T-helper 1 cell treated with Interleukin-12 subunit alpha and Interleukin-12 subunit beta and Interleukin-4 antibody, amounts not matched to agents 30 μg/mL and 1 μg/mL, for 36 hours (primary cell): ENCODE results near the gene MYL3.

ENCODE experiments used
- H3K27ac Mint-ChIP-seq: one replicate; pipeline ENCODE4 v1.8.0; 2021; ENCODE audit warnings: mild to moderate bottlenecking, mixed read lengths
- H3K27me3 Mint-ChIP-seq: one replicate; pipeline ENCODE4 v1.8.0; 2021; ENCODE audit warnings: low read depth, mixed read lengths
- H3K36me3 Mint-ChIP-seq: one replicate; pipeline ENCODE4 v1.8.0; 2021; ENCODE audit warnings: low read depth, mixed read lengths
- H3K4me1 Mint-ChIP-seq: one replicate; pipeline ENCODE4 v1.8.0; 2021; ENCODE audit warnings: low read depth, mixed read lengths
- H3K4me3 Mint-ChIP-seq: one replicate; pipeline ENCODE4 v1.8.0; 2021; ENCODE audit warnings: mild to moderate bottlenecking, moderate library complexity, mixed read lengths
- H3K9me3 Mint-ChIP-seq: one replicate; pipeline ENCODE4 v1.8.0; 2021; ENCODE audit warnings: mixed read lengths

MYL3 gene

GRCh38 chr3:46903341-46904302 is 40.4 kb upstream of the MYL3 start:
- H3K4me1 Mint-ChIP-seq = peaks cover 2% of the 10 kb centered on the region
- no peak overlapping the region for H3K27ac Mint-ChIP-seq
- no peaks in the 10 kb centered on the region for H3K9me3 Mint-ChIP-seq
- H3K36me3 Mint-ChIP-seq = no peaks in the 10 kb centered on the region
- peaks cover 4% of the 10 kb centered on the region for H3K27me3 Mint-ChIP-seq
- no peak overlapping the region for H3K4me3 Mint-ChIP-seq

- Mint-ChIP-seq H3K9me3 (no peaks in the 10 kb centered on the region), H3K27me3 (peaks cover 16% of the 10 kb centered on the region), H3K36me3 (no peaks in the 10 kb centered on the region), H3K4me3 (no peak overlapping the region), H3K4me1 (peaks cover 2% of the 10 kb centered on the region), H3K27ac (no peak overlapping the region)
Measured at GRCh38 chr3:46902188-46902631, 39.0 kb upstream of the MYL3 start.

- Mint-ChIP-seq H3K4me3 (no peak overlapping the region), H3K36me3 (no peaks in the 10 kb centered on the region), H3K4me1 (peaks cover 2% of the 10 kb centered on the region), H3K9me3 (no peaks in the 10 kb centered on the region), H3K27ac (no peak overlapping the region), H3K27me3 (peaks cover 16% of the 10 kb centered on the region)
Measured at GRCh38 chr3:46901591-46902187, 38.4 kb upstream of the MYL3 start.

- Mint-ChIP-seq H3K36me3 (no peaks in the 10 kb centered on the region), H3K9me3 (no peaks in the 10 kb centered on the region), H3K4me3 (no peak overlapping the region), H3K4me1 (peaks cover 2% of the 10 kb centered on the region), H3K27me3 (peaks cover 21% of the 10 kb centered on the region), H3K27ac (no peak overlapping the region)
Measured at GRCh38 chr3:46901061-46901460, 37.8 kb upstream of the MYL3 start.

GRCh38 chr3:46900356-46900755 is 37.1 kb upstream of the MYL3 start:
- H3K27ac Mint-ChIP-seq = no peak overlapping the region
- peaks cover 26% of the 10 kb centered on the region for H3K27me3 Mint-ChIP-seq
- no peaks in the 10 kb centered on the region for H3K9me3 Mint-ChIP-seq
- no peaks in the 10 kb centered on the region for H3K36me3 Mint-ChIP-seq
- no peak overlapping the region for H3K4me3 Mint-ChIP-seq
- H3K4me1 Mint-ChIP-seq = peaks cover 2% of the 10 kb centered on the region

GRCh38 chr3:46900007-46900292 is 36.7 kb upstream of the MYL3 start:
- H3K27me3 Mint-ChIP-seq = peaks cover 30% of the 10 kb centered on the region
- no peaks in the 10 kb centered on the region for H3K9me3 Mint-ChIP-seq
- no peak overlapping the region for H3K4me3 Mint-ChIP-seq
- peaks cover 5% of the 10 kb centered on the region for H3K4me1 Mint-ChIP-seq
- H3K27ac Mint-ChIP-seq = no peak overlapping the region
- no peaks in the 10 kb centered on the region for H3K36me3 Mint-ChIP-seq

GRCh38 chr3:46899151-46900006 is 36.1 kb upstream of the MYL3 start:
- no peak overlapping the region for H3K27ac Mint-ChIP-seq
- H3K36me3 Mint-ChIP-seq = no peaks in the 10 kb centered on the region
- H3K4me3 Mint-ChIP-seq = no peak overlapping the region
- no peaks in the 10 kb centered on the region for H3K9me3 Mint-ChIP-seq
- H3K4me1 Mint-ChIP-seq = peaks cover 5% of the 10 kb centered on the region
- H3K27me3 Mint-ChIP-seq = peaks cover 33% of the 10 kb centered on the region

- H3K36me3 Mint-ChIP-seq = no peaks in the 10 kb centered on the region
- H3K27ac Mint-ChIP-seq = no peak overlapping the region
- peaks cover 8% of the 10 kb centered on the region for H3K4me1 Mint-ChIP-seq
- H3K4me3 Mint-ChIP-seq = no peak overlapping the region
- H3K27me3 Mint-ChIP-seq = peaks cover 39% of the 10 kb centered on the region
- H3K9me3 Mint-ChIP-seq = no peaks in the 10 kb centered on the region
Measured at GRCh38 chr3:46898321-46899150, 35.3 kb upstream of the MYL3 start.

- Mint-ChIP-seq H3K36me3 (no peaks in the 10 kb centered on the region), H3K4me1 (peaks cover 8% of the 10 kb centered on the region), H3K27ac (no peak overlapping the region), H3K27me3 (peaks cover 45% of the 10 kb centered on the region), H3K9me3 (no peaks in the 10 kb centered on the region), H3K4me3 (no peak overlapping the region)
Measured at GRCh38 chr3:46897829-46898320, 34.6 kb upstream of the MYL3 start.

GRCh38 chr3:46897031-46897430 is 33.8 kb upstream of the MYL3 start:
- Mint-ChIP-seq H3K4me3 (no peak overlapping the region), H3K36me3 (no peaks in the 10 kb centered on the region), H3K27me3 (peaks cover 53% of the 10 kb centered on the region), H3K9me3 (no peaks in the 10 kb centered on the region), H3K4me1 (peaks cover 8% of the 10 kb centered on the region), H3K27ac (no peak overlapping the region)

- H3K4me1 Mint-ChIP-seq = peaks cover 8% of the 10 kb centered on the region
- H3K9me3 Mint-ChIP-seq = no peaks in the 10 kb centered on the region
- H3K4me3 Mint-ChIP-seq = no peak overlapping the region
- H3K27ac Mint-ChIP-seq = no peak overlapping the region
- H3K36me3 Mint-ChIP-seq = no peaks in the 10 kb centered on the region
- H3K27me3 Mint-ChIP-seq = peaks cover 60% of the 10 kb centered on the region
Measured at GRCh38 chr3:46896386-46896785, 33.1 kb upstream of the MYL3 start.

GRCh38 chr3:46895761-46896160 is 32.5 kb upstream of the MYL3 start:
- Mint-ChIP-seq H3K27ac (no peak overlapping the region), H3K9me3 (no peaks in the 10 kb centered on the region), H3K4me1 (peaks cover 8% of the 10 kb centered on the region), H3K4me3 (no peak overlapping the region), H3K27me3 (peaks cover 66% of the 10 kb centered on the region), H3K36me3 (no peaks in the 10 kb centered on the region)

- Mint-ChIP-seq H3K9me3 (no peaks in the 10 kb centered on the region), H3K27me3 (peaks cover 69% of the 10 kb centered on the region), H3K4me3 (no peak overlapping the region), H3K36me3 (no peaks in the 10 kb centered on the region), H3K4me1 (peaks cover 8% of the 10 kb centered on the region), H3K27ac (no peak overlapping the region)
Measured at GRCh38 chr3:46895204-46895660, 32.0 kb upstream of the MYL3 start.

- H3K4me3 Mint-ChIP-seq = no peak overlapping the region
- H3K4me1 Mint-ChIP-seq = peaks cover 8% of the 10 kb centered on the region
- no peaks in the 10 kb centered on the region for H3K36me3 Mint-ChIP-seq
- no peaks in the 10 kb centered on the region for H3K9me3 Mint-ChIP-seq
- peaks cover 73% of the 10 kb centered on the region for H3K27me3 Mint-ChIP-seq
- H3K27ac Mint-ChIP-seq = no peak overlapping the region
Measured at GRCh38 chr3:46894256-46894655, 31.0 kb upstream of the MYL3 start.
